HG03095 (cell line): ENCODE measurements around the gene FRMD3.
"Not testable (repeated sequence)": the region's sequence is repeated elsewhere in the genome, so short reads cannot be mapped to it uniquely, and the experiment has no call there.

Experiments used
- ATAC-seq: cut with Tn5 transposase; IDR thresholded peaks from one replicate; pipeline ENCODE4 v1.9.1; 2021; ENCODE audit warnings: moderate library complexity; ENCODE audit not compliant: unreplicated experiment

Gene FRMD3

GRCh38 chr9:83403527-83404238 is 134.5 kb downstream of the FRMD3 start:
- ATAC-seq = no peak

- no peak for ATAC-seq
Measured at GRCh38 chr9:83401328-83401900, 136.8 kb downstream of the FRMD3 start.

- no peak for ATAC-seq
Measured at GRCh38 chr9:83396813-83397212, 141.4 kb downstream of the FRMD3 start.

- ATAC-seq = no peak
Measured at GRCh38 chr9:83396342-83396741, 141.9 kb downstream of the FRMD3 start.

- ATAC-seq = no peak
Measured at GRCh38 chr9:83392228-83392627, 146.0 kb downstream of the FRMD3 start.

- ATAC-seq = no peak
Measured at GRCh38 chr9:83388346-83388745, 149.9 kb downstream of the FRMD3 start.

GRCh38 chr9:83387401-83388185 is 150.6 kb downstream of the FRMD3 start:
- ATAC-seq = no peak

GRCh38 chr9:83385317-83385716 is 152.9 kb downstream of the FRMD3 start:
- ATAC-seq = no peak

GRCh38 chr9:83384214-83384613 is 154.0 kb downstream of the FRMD3 start:
- ATAC-seq = no peak

GRCh38 chr9:83383034-83383433 is 155.2 kb downstream of the FRMD3 start:
- no peak for ATAC-seq

GRCh38 chr9:83382421-83382820 is 155.8 kb downstream of the FRMD3 start:
- no peak for ATAC-seq

- ATAC-seq = no peak
Measured at GRCh38 chr9:83379045-83379444, 159.2 kb downstream of the FRMD3 start.

GRCh38 chr9:83372957-83373356 is 165.2 kb downstream of the FRMD3 start:
- ATAC-seq = no peak

- no peak for ATAC-seq
Measured at GRCh38 chr9:83367326-83367725, 170.9 kb downstream of the FRMD3 start.

GRCh38 chr9:83362341-83362995 is 175.7 kb downstream of the FRMD3 start:
- no peak for ATAC-seq

- no peak for ATAC-seq
Measured at GRCh38 chr9:83359039-83359438, 179.2 kb downstream of the FRMD3 start.

- not testable (repeated sequence) for ATAC-seq
Measured at GRCh38 chr9:83358493-83358892, 179.7 kb downstream of the FRMD3 start.

- no peak for ATAC-seq
Measured at GRCh38 chr9:83355729-83356151, 182.5 kb downstream of the FRMD3 start.

- no peak for ATAC-seq
Measured at GRCh38 chr9:83355024-83355444, 183.2 kb downstream of the FRMD3 start.

GRCh38 chr9:83349031-83349430 is 189.2 kb downstream of the FRMD3 start:
- no peak for ATAC-seq

GRCh38 chr9:83346655-83347420 is 191.4 kb downstream of the FRMD3 start:
- no peak for ATAC-seq
